HepG2 (cell line): ENCODE results near the gene KIFAP3. TPM values are rescaled to one million over a fixed set of nuclear protein-coding genes. Genes with fewer than 3 reads are reported as not detected.

Experiments
- ATAC-seq: fragments of 200-7000 bp; cut with Tn5 transposase; 3 replicates; pipeline ENCODE4 v1.9.1; 2020; ENCODE audit warnings: mild to moderate bottlenecking, moderate library complexity
- BruUV-seq: library from RNA; stranded (reverse); fragments of 400-500 nt; replicated peaks from 2 replicates; lab custom pipeline; 2021; lab: Mats Ljungman, UMichigan
- CTCF ChIA-PET: fragments of 300-600 bp; formaldehyde crosslinking; extraction: SDS; loops from one replicate; lab custom pipeline; 2021; ENCODE audit warnings: low total read pairs, inconsistent platforms, low intra/inter-chr PET ratio; lab: Yijun Ruan, JAX
- POLR2A ChIA-PET: fragments of 350-600 bp; sonication (Branson Sonifier 250); formaldehyde crosslinking; loops from one replicate; lab custom pipeline; 2020; ENCODE audit warnings: antibody characterized with exemption, inconsistent platforms; lab: Yijun Ruan, JAX
- DNase-seq: peaks from one replicate; pipeline ENCODE4 v3.0.0-alpha.2; 2015; ENCODE audit warnings: low spot score
- FAIRE-seq: peaks from 3 replicates; lab custom pipeline; 2011; peaks lifted over from hg19 to GRCh38; lab: Jason Lieb, UNC
- H2AFZ ChIP-seq: one replicate; pipeline ENCODE4 v1.6.1; 2011; ENCODE audit warnings: low read length, inconsistent platforms
- H3K27ac ChIP-seq: fragments of 300-600 bp; 3 replicates; pipeline ENCODE4 v1.8.0; 2011; ENCODE audit warnings: mixed run types, mild to moderate bottlenecking, mixed read lengths, low read length, inconsistent platforms; ENCODE audit not compliant: insufficient read depth; ENCODE audit errors: extremely low read length
- H3K27me3 ChIP-seq, 2 experiments: fragments of 200-600 bp in 1 of 2; 2 replicates in 1 of 2; 3 replicates in 1 of 2; pipeline versions ENCODE4 v1.6.0 to v1.8.0; 2011; ENCODE audit warnings: low read length in 2 of 2, mild to moderate bottlenecking in 2 of 2, moderate library complexity in 2 of 2, inconsistent platforms in 1 of 2; ENCODE audit not compliant: insufficient read depth in 2 of 2, control insufficient read depth in 1 of 2
- H3K36me3 ChIP-seq, 2 experiments: fragments of 200-600 bp in 1 of 2; replicated peaks in 1 of 2; 2 replicates in 1 of 2; 3 replicates in 1 of 2; pipeline versions ENCODE4 v1.5.1 to v1.8.0; 2011; ENCODE audit warnings: low read length in 2 of 2, inconsistent platforms in 1 of 2; ENCODE audit not compliant: insufficient read depth in 2 of 2, control insufficient read depth in 1 of 2
- H3K4me1 ChIP-seq: 2 replicates; pipeline ENCODE4 v1.5.1; 2012; ENCODE audit warnings: low read length, inconsistent platforms; ENCODE audit not compliant: insufficient read depth
- H3K4me2 ChIP-seq: 2 replicates; pipeline ENCODE4 v1.6.0; 2011; ENCODE audit warnings: low read depth, low read length, inconsistent platforms
- H3K4me3 ChIP-seq, 3 experiments: fragments of 200-600 bp in 1 of 3; sonication (generic), shearing (Covaris generic) in 1 of 3; replicated peaks in 1 of 3; 2 replicates each; pipeline ENCODE4 v1.5.1; 2011 to 2016; ENCODE audit warnings: low read length in 3 of 3, inconsistent platforms in 2 of 3, low read depth in 2 of 3, mild to moderate bottlenecking in 2 of 3, control low read depth in 1 of 3, mixed read lengths in 1 of 3; ENCODE audit not compliant: insufficient read depth in 1 of 3
- H3K79me2 ChIP-seq: one replicate; pipeline ENCODE4 v1.6.1; 2011; ENCODE audit warnings: low read length, inconsistent platforms; ENCODE audit not compliant: insufficient read depth
- H3K9ac ChIP-seq: 2 replicates; pipeline ENCODE4 v1.6.0; 2011; ENCODE audit warnings: mild to moderate bottlenecking, low read depth, low read length, inconsistent platforms; ENCODE audit not compliant: insufficient read depth
- H3K9me3 ChIP-seq: 2 replicates; pipeline ENCODE4 v1.5.1; 2012; ENCODE audit warnings: mild to moderate bottlenecking, low read length
- H4K20me1 ChIP-seq: 2 replicates; pipeline ENCODE4 v1.6.0; 2011; ENCODE audit warnings: inconsistent platforms, mild to moderate bottlenecking, low read length, moderate library complexity; ENCODE audit not compliant: insufficient read depth
- ATM ChIP-seq: fragments of 450-650 bp; IDR thresholded peaks from 2 replicates; pipeline ENCODE4 v1.7.1; 2017; ENCODE audit warnings: mild to moderate bottlenecking, borderline replicate concordance
- ETV6 ChIP-seq: sonication (generic); formaldehyde crosslinking; conservative IDR thresholded peaks from 2 replicates; pipeline ENCODE4 v1.4.0; 2020; ENCODE audit warnings: missing genetic modification reagents
- KLF9 ChIP-seq: IDR thresholded peaks from 2 replicates; pipeline ENCODE4 v1.6.1; 2016; ENCODE audit warnings: low read depth
- MIXL1 ChIP-seq: IDR thresholded peaks from 2 replicates; pipeline ENCODE4 v1.6.1; 2016
- MLLT10 ChIP-seq: sonication (generic); formaldehyde crosslinking; IDR thresholded peaks from 2 replicates; pipeline ENCODE4 v1.4.0; 2020; ENCODE audit warnings: missing genetic modification reagents
- MYPOP ChIP-seq: sonication (generic); formaldehyde crosslinking; IDR thresholded peaks from 2 replicates; pipeline ENCODE4 v1.8.1; 2023; ENCODE audit warnings: mild to moderate bottlenecking, moderate library complexity, missing genetic modification reagents
- NFYC ChIP-seq: IDR thresholded peaks from 2 replicates; pipeline ENCODE4 v1.6.1; 2016; ENCODE audit warnings: missing genetic modification reagents, missing compliant biosample characterization
- REPIN1 ChIP-seq: sonication (generic); formaldehyde crosslinking; IDR thresholded peaks from 2 replicates; pipeline ENCODE4 v1.8.0; 2022; ENCODE audit warnings: missing genetic modification reagents, low read depth, mild to moderate bottlenecking, borderline replicate concordance
- TCF12 ChIP-seq, 2 experiments: fragments of 450-650 bp in 1 of 2; sonication (generic) in 1 of 2; formaldehyde crosslinking in 1 of 2; IDR thresholded peaks; 2 replicates each; pipeline versions ENCODE4 v1.6.1 to v1.8.0; 2017 to 2022; ENCODE audit warnings: antibody characterized with exemption in 1 of 2, mild to moderate bottlenecking in 1 of 2, missing genetic modification reagents in 1 of 2, moderate library complexity in 1 of 2
- TEAD2 ChIP-seq: sonication (generic); formaldehyde crosslinking; IDR thresholded peaks from 2 replicates; pipeline ENCODE4 v1.9.0; 2021; ENCODE audit warnings: missing genetic modification reagents
- ZC3H13 ChIP-seq: sonication (generic); formaldehyde crosslinking; IDR thresholded peaks from 2 replicates; pipeline ENCODE4 v1.8.1; 2023; ENCODE audit warnings: mild to moderate bottlenecking, missing genetic modification reagents, moderate library complexity
- ZNF10 ChIP-seq: sonication (generic); formaldehyde crosslinking; IDR thresholded peaks from 2 replicates; pipeline ENCODE4 v1.4.0; 2020; ENCODE audit warnings: mild to moderate bottlenecking, low read depth, missing genetic modification reagents, borderline replicate concordance
- ZNF34 ChIP-seq: sonication (generic); formaldehyde crosslinking; IDR thresholded peaks from 2 replicates; pipeline ENCODE4 v1.4.0; 2020; ENCODE audit warnings: mild to moderate bottlenecking, missing genetic modification reagents, borderline replicate concordance
- ZNF761 ChIP-seq: sonication (generic); formaldehyde crosslinking; conservative IDR thresholded peaks from 2 replicates; pipeline ENCODE4 v1.4.0; 2020; ENCODE audit warnings: mild to moderate bottlenecking, missing genetic modification reagents
- WGBS: methylation state at CpG from one replicate; pipeline ENCODE4 v1.1.6; 2017; ENCODE audit warnings: low lambda C conversion rate; 5-methylcytosine and 5-hydroxymethylcytosine counted together
- in situ Hi-C: cut with HindIII; loops from 2 replicates; pipeline ENCODE4 v1.10.0; 2017; ENCODE audit warnings: low pct_unique_long_range_greater_than_20kb; ENCODE audit not compliant: extremely low pct_ligation_motif_present
- intact Hi-C: fragments of 100-400 bp; cut with micrococcal nuclease; formaldehyde crosslinking; loops from one replicate; pipeline ENCODE4 v1.10.0; 2022; ENCODE audit not compliant: unreplicated experiment
- polyA plus RNA-seq, 8 experiments: library from polyadenylated mRNA; depleted of rRNA in 3 of 8; stranded (reverse) in 7 of 8; unstranded in 1 of 8; fragments of >200 nt; fragmentation: Illumina TruSeq in 4 of 8; extraction: Trizol in 4 of 8; gene quantifications; 2 replicates each; pipeline versions ENCODE4 v1.2.1 to v1.2.3, GENCODE V29; 2011 to 2016; ENCODE audit warnings: low read depth in 4 of 8, missing spikeins in 1 of 8, mixed read lengths in 1 of 8; ENCODE audit not compliant: insufficient read depth in 1 of 8
- total RNA-seq, 5 experiments: library from RNA; depleted of rRNA; stranded (reverse); fragments of >200 nt; fragmentation: Illumina TruSeq; extraction: Trizol; gene quantifications; 2 replicates each; pipeline ENCODE4 v1.2.3, GENCODE V29; 2016; ENCODE audit warnings: low read depth in 1 of 5
- TF ChIP-seq, protein P1 (sequence below): sonication (generic); formaldehyde crosslinking; conservative IDR thresholded peaks from 2 replicates; pipeline ENCODE4 v1.4.0; 2020; ENCODE audit warnings: missing genetic modification reagents
- TF ChIP-seq, protein P2 (sequence below): sonication (generic); formaldehyde crosslinking; IDR thresholded peaks from 2 replicates; pipeline ENCODE4 v1.8.0; 2022; ENCODE audit warnings: missing genetic modification reagents, low read depth, mild to moderate bottlenecking, borderline replicate concordance
- TF ChIP-seq, protein P3 (sequence below): sonication (generic); formaldehyde crosslinking; IDR thresholded peaks from 2 replicates; pipeline ENCODE4 v1.8.0; 2022; ENCODE audit warnings: missing genetic modification reagents, mild to moderate bottlenecking, moderate library complexity, borderline replicate concordance

Gene KIFAP3
- total and polyA plus RNA-seq, 2 of the 13 experiments (the other 11 are each of a cell fraction or from before 2014, with no cell fraction given): 3.4 to 10.0 TPM

DNA sequence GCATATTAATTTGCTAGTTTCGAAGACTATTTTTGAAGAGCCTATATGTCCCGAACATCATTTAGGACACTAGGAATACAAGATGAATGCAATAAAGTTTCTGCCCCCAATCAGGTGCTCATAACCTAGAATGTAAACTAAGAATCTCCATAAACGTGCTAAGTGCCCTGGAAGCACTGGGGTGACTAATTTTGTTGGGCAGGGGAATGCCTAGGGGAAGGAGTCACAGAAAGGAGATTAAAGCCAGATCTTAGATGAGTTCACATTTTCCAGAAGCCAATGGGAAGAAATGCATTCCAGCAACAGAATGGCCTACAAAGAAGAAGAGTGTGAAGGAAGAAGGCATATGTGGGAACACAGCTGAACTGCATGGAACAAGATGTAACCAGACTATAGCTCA lies 200.3 kb downstream of the KIFAP3 start (continued):
- TF ChIP-seq ZNF10 (CRISPR knock-in tag): no peak

- ChIA-PET POLR2A (no interaction called here), CTCF (no interaction called here)
- no peak overlapping the region for H3K27ac ChIP-seq
- ATAC-seq (no peak), DNase-seq (no peak), FAIRE-seq (no peak)
- intact Hi-C loops (no loop called here), in situ Hi-C loops (no loop called here)
- BruUV-seq: no TSS peak
- H3K9ac ChIP-seq: no peak overlapping the region
- WGBS: 94% methylated on average over 3 of the region's 3 CpGs
- no peak overlapping the region for H2AFZ ChIP-seq
- H3K4me3 ChIP-seq: no peak overlapping the region
- no peaks in the 10 kb centered on the region for H3K27me3 ChIP-seq
- H3K4me1 ChIP-seq: peaks cover 11% of the 10 kb centered on the region
- H3K9me3 ChIP-seq: peaks cover 8% of the 10 kb centered on the region; the same call in 1 of the 2 replicates
- no peaks in the 10 kb centered on the region for H4K20me1 ChIP-seq
- H3K36me3 ChIP-seq: peaks cover 16 to 68% of the 10 kb centered on the region in 2 experiments
- TF ChIP-seq ZC3H13 (CRISPR knock-in tag) (no peak), MYPOP (CRISPR knock-in tag) (no peak), REPIN1 (no peak), TCF12 (IDR thresholded peaks at IDR 0.05) (no peak), TCF12 (CRISPR knock-in tag; IDR thresholded peaks at IDR 0.05) (no peak), ZNF761 (no peak), NFYC (CRISPR knock-in tag) (no peak), TEAD2 (CRISPR knock-in tag) (no peak), ATM (no peak), MIXL1 (CRISPR knock-in tag) (no peak), ZNF10 (CRISPR knock-in tag) (no peak), ZNF34 (CRISPR knock-in tag) (no peak), KLF9 (CRISPR knock-in tag) (no peak), ETV6 (CRISPR knock-in tag) (no peak), MLLT10 (CRISPR knock-in tag) (no peak)
- TF ChIP-seq, protein P1, sequence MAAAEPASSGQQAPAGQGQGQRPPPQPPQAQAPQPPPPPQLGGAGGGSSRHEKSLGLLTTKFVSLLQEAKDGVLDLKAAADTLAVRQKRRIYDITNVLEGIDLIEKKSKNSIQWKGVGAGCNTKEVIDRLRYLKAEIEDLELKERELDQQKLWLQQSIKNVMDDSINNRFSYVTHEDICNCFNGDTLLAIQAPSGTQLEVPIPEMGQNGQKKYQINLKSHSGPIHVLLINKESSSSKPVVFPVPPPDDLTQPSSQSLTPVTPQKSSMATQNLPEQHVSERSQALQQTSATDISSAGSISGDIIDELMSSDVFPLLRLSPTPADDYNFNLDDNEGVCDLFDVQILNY (CRISPR knock-in tag): no peak
- TF ChIP-seq, protein P2, sequence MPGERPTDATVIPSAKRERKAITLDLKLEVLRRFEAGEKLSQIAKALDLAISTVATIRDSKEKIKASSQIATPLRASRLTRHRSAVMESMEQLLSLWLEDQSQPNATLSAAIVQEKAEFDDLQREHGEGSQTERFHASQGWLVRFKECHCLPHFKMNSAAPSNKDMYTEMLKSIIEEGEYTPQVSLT: no peak
- TF ChIP-seq, protein P3, sequence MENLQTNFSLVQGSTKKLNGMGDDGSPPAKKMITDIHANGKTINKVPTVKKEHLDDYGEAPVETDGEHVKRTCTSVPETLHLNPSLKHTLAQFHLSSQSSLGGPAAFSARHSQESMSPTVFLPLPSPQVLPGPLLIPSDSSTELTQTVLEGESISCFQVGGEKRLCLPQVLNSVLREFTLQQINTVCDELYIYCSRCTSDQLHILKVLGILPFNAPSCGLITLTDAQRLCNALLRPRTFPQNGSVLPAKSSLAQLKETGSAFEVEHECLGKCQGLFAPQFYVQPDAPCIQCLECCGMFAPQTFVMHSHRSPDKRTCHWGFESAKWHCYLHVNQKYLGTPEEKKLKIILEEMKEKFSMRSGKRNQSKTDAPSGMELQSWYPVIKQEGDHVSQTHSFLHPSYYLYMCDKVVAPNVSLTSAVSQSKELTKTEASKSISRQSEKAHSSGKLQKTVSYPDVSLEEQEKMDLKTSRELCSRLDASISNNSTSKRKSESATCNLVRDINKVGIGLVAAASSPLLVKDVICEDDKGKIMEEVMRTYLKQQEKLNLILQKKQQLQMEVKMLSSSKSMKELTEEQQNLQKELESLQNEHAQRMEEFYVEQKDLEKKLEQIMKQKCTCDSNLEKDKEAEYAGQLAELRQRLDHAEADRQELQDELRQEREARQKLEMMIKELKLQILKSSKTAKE (CRISPR knock-in tag): no peak
- TF ChIP-seq, all 625 proteins: peak for 0
- Histone ChIP-seq H3K4me2 (no peak overlapping the region), H3K79me2 (no peaks in the 10 kb centered on the region)
These were observed 200.8 kb downstream of the KIFAP3 start for GRCh38 chr1:169873582-169874199.
